ENCODE measurements around the gene RIC8B. TPM values are rescaled to one million over a fixed set of nuclear protein-coding genes. Genes with fewer than 3 reads are reported as not detected.
A peak's percentile ranks its signal among the peaks of the same experiment; 100 is the strongest.

The RIC8B gene
- total RNA-seq, 1 experiment from 2014 or later, result 14.9 TPM

DNA sequence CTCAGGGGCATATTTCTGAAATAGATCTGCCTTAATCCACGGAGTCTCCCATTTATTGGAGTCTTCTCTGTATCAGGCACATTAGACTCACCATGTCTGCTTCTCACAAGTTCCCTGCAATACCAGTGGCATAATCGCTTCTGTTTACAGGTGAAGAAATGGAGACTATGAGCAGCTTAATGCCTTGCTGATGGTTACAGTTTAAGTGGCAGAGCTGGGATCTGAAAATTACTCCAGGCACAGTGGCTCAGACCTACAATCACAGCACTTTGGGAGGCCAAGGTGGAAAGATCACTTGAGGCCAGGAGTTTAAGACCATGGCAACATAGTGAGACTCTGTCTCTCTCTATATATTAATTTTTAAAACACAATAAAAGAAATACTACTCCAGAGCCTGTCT lies 7.3 kb upstream of the RIC8B start:
- ChIA-PET CTCF (interaction anchor here (0.6 kb wide), 1 partner anchor 160 kb away, joined by 5 read pairs; no protein-coding TSS in a partner anchor), POLR2A (ENCODE audit: unreplicated experiment) (no interaction called here)
- Histone ChIP-seq H3F3A (ENCODE audit: insufficient read depth, low read depth) (no peaks in the 10 kb centered on the region), H3K27me3 (ENCODE audit: insufficient read depth, low read depth) (0 out of 2 replicates have a peak, but pooled peaks cover 3% of the 10 kb centered on the region), H3K79me2 (ENCODE audit: low read depth) (no peaks in the 10 kb centered on the region), H3K27ac (no peak overlapping the region), H3K4me3 (no peak overlapping the region), H3K9me2 (ENCODE audit: insufficient read depth) (no peaks in the 10 kb centered on the region), H3K36me3 (ENCODE audit: low read depth) (no peaks in the 10 kb centered on the region), H2AFZ (no peak overlapping the region), H3K4me1 (replicated peaks; ENCODE audit: insufficient read depth) (no peaks in the 10 kb centered on the region), H4K20me1 (ENCODE audit: insufficient read depth) (no peaks in the 10 kb centered on the region), H3K9me3 (ENCODE audit: insufficient read depth, low read depth) (no peaks in the 10 kb centered on the region), H3K4me2 (no peak overlapping the region)
- TF ChIP-seq CTCF (conservative IDR thresholded peaks at IDR 0.05) (no peak), EZH2 (IDR thresholded peaks at IDR 0.05; ENCODE audit: low read depth) (no peak)
- intact Hi-C loops (cut with micrococcal nuclease; ENCODE audit: unreplicated experiment), result no loop called here
- no TSS peak for BruUV-seq (replicated peaks)
- DNase-seq, result no peak

DNA sequence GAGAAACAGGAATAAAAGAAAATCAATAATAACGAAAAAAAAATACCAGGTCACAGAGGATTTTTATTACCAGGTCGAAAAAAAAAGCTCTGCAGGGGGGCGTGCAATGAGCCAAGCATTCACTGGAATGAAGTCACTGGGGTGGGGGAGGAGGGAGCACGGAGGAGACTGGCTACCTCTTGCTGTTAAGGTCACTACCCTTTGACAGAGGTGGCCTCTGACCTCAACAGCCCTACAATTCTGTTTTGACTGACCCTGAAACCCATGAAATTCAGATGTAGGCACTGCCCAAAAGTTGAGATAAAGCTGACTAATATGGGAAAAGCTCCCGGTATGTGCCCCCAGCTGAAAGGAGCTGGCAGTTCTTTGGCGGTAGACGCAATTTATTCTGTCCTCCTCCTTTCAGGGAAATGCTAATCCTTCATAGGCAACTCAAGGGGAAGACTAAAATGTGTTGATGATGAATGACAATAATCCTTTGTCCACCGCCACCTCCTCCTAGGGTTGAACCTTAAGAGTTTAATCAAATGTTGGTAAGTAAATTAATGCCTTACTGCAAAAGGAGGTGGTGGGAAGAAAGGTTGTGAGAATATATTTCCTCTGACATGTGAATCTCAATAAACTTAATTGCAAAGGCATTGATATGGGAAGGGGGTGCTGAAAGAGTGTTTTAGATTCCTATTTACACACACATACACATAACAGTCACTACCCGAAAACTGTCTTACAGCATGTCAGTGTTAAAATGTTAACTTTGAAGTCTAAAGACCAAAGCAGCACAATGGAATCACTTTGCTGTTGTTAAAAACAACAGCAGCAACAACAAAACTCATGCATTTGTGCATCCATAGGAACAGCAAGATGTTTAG lies 6.3 kb upstream of the RIC8B start:
- DNase-seq, result peak; percentile 2 to 51
- intact Hi-C loops (cut with micrococcal nuclease; ENCODE audit: unreplicated experiment), result no loop called here
- no peak overlapping the region for H2AFZ ChIP-seq
- BruUV-seq (replicated peaks), result no TSS peak
- H3K36me3 ChIP-seq (ENCODE audit: low read depth), result no peaks in the 10 kb centered on the region
- H3K79me2 ChIP-seq (ENCODE audit: low read depth), result no peaks in the 10 kb centered on the region
- no peak for TF ChIP-seq EZH2 (IDR thresholded peaks at IDR 0.05; ENCODE audit: low read depth)
- TF ChIP-seq CTCF (conservative IDR thresholded peaks at IDR 0.05), result no peak
- H3K27me3 ChIP-seq (ENCODE audit: insufficient read depth, low read depth), result 0 out of 2 replicates have a peak, but pooled peaks cover 3% of the 10 kb centered on the region
- H3K4me2 ChIP-seq, result no peak overlapping the region
- no peaks in the 10 kb centered on the region for H3K9me3 ChIP-seq (ENCODE audit: insufficient read depth, low read depth)
- no peak overlapping the region for H3K4me3 ChIP-seq
- H3K9me2 ChIP-seq (ENCODE audit: insufficient read depth), result no peaks in the 10 kb centered on the region
- H3K4me1 ChIP-seq (replicated peaks; ENCODE audit: insufficient read depth), result no peaks in the 10 kb centered on the region
- ChIA-PET POLR2A (ENCODE audit: unreplicated experiment) (no interaction called here), CTCF (no interaction called here)
- no peaks in the 10 kb centered on the region for H4K20me1 ChIP-seq (ENCODE audit: insufficient read depth)
- no peaks in the 10 kb centered on the region for H3F3A ChIP-seq (ENCODE audit: insufficient read depth, low read depth)
- no peak overlapping the region for H3K27ac ChIP-seq

- no peaks in the 10 kb centered on the region for H4K20me1 ChIP-seq (ENCODE audit: insufficient read depth)
- no TSS peak for BruUV-seq (replicated peaks)
- no peak overlapping the region for H3K4me2 ChIP-seq
- POLR2A ChIA-PET (ENCODE audit: unreplicated experiment), result no interaction called here
- no peaks in the 10 kb centered on the region for H3F3A ChIP-seq (ENCODE audit: insufficient read depth, low read depth)
- peaks cover 4% of the 10 kb centered on the region; the same call in 1 of the 2 replicates for H3K4me1 ChIP-seq (replicated peaks; ENCODE audit: insufficient read depth)
- no peaks in the 10 kb centered on the region for H3K36me3 ChIP-seq (ENCODE audit: low read depth)
- H3K9me3 ChIP-seq (ENCODE audit: insufficient read depth, low read depth), result no peaks in the 10 kb centered on the region
- intact Hi-C loops (cut with micrococcal nuclease; ENCODE audit: unreplicated experiment), result no loop called here
- H3K27ac ChIP-seq, result no peak overlapping the region
- DNase-seq, result no peak
- no peaks in the 10 kb centered on the region for H3K79me2 ChIP-seq (ENCODE audit: low read depth)
- CTCF ChIA-PET, result no interaction called here
- H3K9me2 ChIP-seq (ENCODE audit: insufficient read depth), result no peaks in the 10 kb centered on the region
- TF ChIP-seq EZH2 (IDR thresholded peaks at IDR 0.05; ENCODE audit: low read depth) (no peak), CTCF (conservative IDR thresholded peaks at IDR 0.05) (no peak)
- no peak overlapping the region for H3K4me3 ChIP-seq
- no peak overlapping the region for H2AFZ ChIP-seq
- 0 out of 2 replicates have a peak, but pooled peaks cover 3% of the 10 kb centered on the region for H3K27me3 ChIP-seq (ENCODE audit: insufficient read depth, low read depth)
Observed at GRCh38 chr12:106769078-106769477, 5.4 kb upstream of the RIC8B start.
